Tibial artery (tissue), 4 donors: ENCODE measurements around the gene CD320.

ENCODE experiments used
- DNase-seq, 2 donors: peaks; one replicate each; pipeline ENCODE4 v3.0.0-alpha.2; 2019
- H3K27ac ChIP-seq, 2 donors: fragments of 200-600 bp; sonication (generic) in 1 of 2; 1 replicate in 1 of 2; 2 replicates in 1 of 2; pipeline ENCODE4 v1.5.1; 2018 to 2019; ENCODE audit warnings: mild to moderate bottlenecking in 1 of 2
- H3K27me3 ChIP-seq, 2 donors: fragments of 200-600 bp; sonication (generic) in 1 of 2; one replicate each; pipeline versions ENCODE4 v1.5.1 to v1.6.0; 2016 to 2019
- H3K36me3 ChIP-seq, 3 donors: fragments of 200-600 bp; sonication (generic) in 2 of 3; one replicate each; pipeline ENCODE4 v1.5.1; 2016 to 2019; ENCODE audit warnings: mild to moderate bottlenecking in 2 of 3
- H3K4me1 ChIP-seq, 4 donors: fragments of 200-600 bp; sonication (generic) in 2 of 4; 1 replicate in 3 of 4; 2 replicates in 1 of 4; pipeline ENCODE4 v1.5.1; 2016 to 2019
- H3K4me3 ChIP-seq, 2 donors: fragments of 200-600 bp; sonication (generic) in 1 of 2; 1 replicate in 1 of 2; 2 replicates in 1 of 2; pipeline ENCODE4 v1.5.1; 2018 to 2019; ENCODE audit warnings: mild to moderate bottlenecking in 2 of 2
- H3K9me3 ChIP-seq, 3 donors: fragments of 200-600 bp; sonication (generic) in 1 of 3; one replicate each; pipeline ENCODE4 v1.5.1; 2016 to 2019
- CTCF ChIP-seq, 2 experiments: fragments of 200-600 bp in 1 of 2; fragments of 450-650 bp in 1 of 2; IDR thresholded peaks; one replicate each; pipeline ENCODE4 v1.5.1; 2017 to 2019; ENCODE audit warnings: antibody characterized with exemption in 2 of 2, mild to moderate bottlenecking in 1 of 2, moderate library complexity in 1 of 2
- intact Hi-C: fragments of 100-400 bp; cut with DNase I; formaldehyde crosslinking; loops from one replicate; pipeline ENCODE4 v1.15.0; 2023; ENCODE audit warnings: low total_unique reads

CD320 gene

GRCh38 chr19:8324186-8325050 is 16.3 kb upstream of the CD320 start:
- no peak for TF ChIP-seq CTCF (IDR thresholded peaks at IDR 0.05)
- intact Hi-C loops: no loop called here
- Histone ChIP-seq H3K36me3 (peaks cover 0 to 26% (median 23%) of the 10 kb centered on the region in 3 donors), H3K4me1 (peaks cover 0 to 36% (median 30%) of the 10 kb centered on the region in 4 donors), H3K27me3 (no peaks in the 10 kb centered on the region), H3K4me3 (no peak overlapping the region), H3K9me3 (no peaks in the 10 kb centered on the region), H3K27ac (no peak overlapping the region)
- no peak for DNase-seq

- peaks cover 0 to 26% (median 23%) of the 10 kb centered on the region in 3 donors for H3K36me3 ChIP-seq
- no peak overlapping the region for H3K4me3 ChIP-seq
- no peak for TF ChIP-seq CTCF (IDR thresholded peaks at IDR 0.05)
- intact Hi-C loops: no loop called here
- H3K27ac ChIP-seq: no peak overlapping the region
- no peaks in the 10 kb centered on the region for H3K27me3 ChIP-seq
- DNase-seq: no peak
- no peaks in the 10 kb centered on the region for H3K9me3 ChIP-seq
- H3K4me1 ChIP-seq: peaks cover 0 to 36% (median 30%) of the 10 kb centered on the region in 4 donors
Observed at GRCh38 chr19:8323781-8324185, 15.6 kb upstream of the CD320 start.

GRCh38 chr19:8322638-8322997 is 14.5 kb upstream of the CD320 start:
- intact Hi-C loops: no loop called here
- Histone ChIP-seq H3K4me1 (peaks cover 0 to 36% (median 30%) of the 10 kb centered on the region in 4 donors), H3K27ac (peak overlapping the region in 1 of 2 donors; percentile 93), H3K4me3 (peak overlapping the region; percentile 91 to 98), H3K27me3 (no peaks in the 10 kb centered on the region), H3K36me3 (peaks cover 0 to 26% (median 23%) of the 10 kb centered on the region in 3 donors), H3K9me3 (no peaks in the 10 kb centered on the region)
- no peak for TF ChIP-seq CTCF (IDR thresholded peaks at IDR 0.05)
- DNase-seq: no peak

- no peak for TF ChIP-seq CTCF (IDR thresholded peaks at IDR 0.05)
- no peak for DNase-seq
- H3K9me3 ChIP-seq: no peaks in the 10 kb centered on the region
- peak overlapping the region; percentile 91 to 98 for H3K4me3 ChIP-seq
- peak overlapping the region; percentile 93 to 95 for H3K27ac ChIP-seq
- intact Hi-C loops: no loop called here
- H3K36me3 ChIP-seq: peaks cover 0 to 27% (median 26%) of the 10 kb centered on the region in 3 donors
- H3K4me1 ChIP-seq: peaks cover 0 to 36% (median 30%) of the 10 kb centered on the region in 4 donors
- no peaks in the 10 kb centered on the region for H3K27me3 ChIP-seq
Observed at GRCh38 chr19:8321986-8322637, 14.0 kb upstream of the CD320 start.

- Histone ChIP-seq H3K4me3 (peak within 1 kb of the TSS; percentile 91 to 98), H3K9me3 (no peaks in the 10 kb centered on the region), H3K4me1 (peaks cover 0 to 36% (median 30%) of the 10 kb centered on the region in 4 donors), H3K27me3 (no peaks in the 10 kb centered on the region), H3K27ac (peak within 1 kb of the TSS; percentile 93 to 95), H3K36me3 (peaks cover 0 to 35% (median 26%) of the 10 kb centered on the region in 3 donors)
- TF ChIP-seq CTCF (IDR thresholded peaks at IDR 0.05): peak in 1 of 2 experiments; percentile 20
- peak; percentile 94 to 98 for DNase-seq
- intact Hi-C loops: no loop called here
Observed at GRCh38 chr19:8321067-8321985, 13.2 kb upstream of the CD320 start, which contains the start of the genes NDUFA7 and RPS28. Gene NDUFA7, minus strand, starts transcription at chr19:8321375. Its CDS starts 17 bp downstream, at chr19:8321358. Gene RPS28, plus strand, starts transcription at chr19:8321496. Its CDS starts 35 bp downstream, at chr19:8321531.
